ENCODE data around the gene SEMA5A. TPM values are rescaled to one million over a fixed set of nuclear protein-coding genes. Genes with fewer than 3 reads are reported as not detected.

The SEMA5A gene
- total RNA-seq, 1 experiment from 2014 or later = 9.3 TPM

DNA sequence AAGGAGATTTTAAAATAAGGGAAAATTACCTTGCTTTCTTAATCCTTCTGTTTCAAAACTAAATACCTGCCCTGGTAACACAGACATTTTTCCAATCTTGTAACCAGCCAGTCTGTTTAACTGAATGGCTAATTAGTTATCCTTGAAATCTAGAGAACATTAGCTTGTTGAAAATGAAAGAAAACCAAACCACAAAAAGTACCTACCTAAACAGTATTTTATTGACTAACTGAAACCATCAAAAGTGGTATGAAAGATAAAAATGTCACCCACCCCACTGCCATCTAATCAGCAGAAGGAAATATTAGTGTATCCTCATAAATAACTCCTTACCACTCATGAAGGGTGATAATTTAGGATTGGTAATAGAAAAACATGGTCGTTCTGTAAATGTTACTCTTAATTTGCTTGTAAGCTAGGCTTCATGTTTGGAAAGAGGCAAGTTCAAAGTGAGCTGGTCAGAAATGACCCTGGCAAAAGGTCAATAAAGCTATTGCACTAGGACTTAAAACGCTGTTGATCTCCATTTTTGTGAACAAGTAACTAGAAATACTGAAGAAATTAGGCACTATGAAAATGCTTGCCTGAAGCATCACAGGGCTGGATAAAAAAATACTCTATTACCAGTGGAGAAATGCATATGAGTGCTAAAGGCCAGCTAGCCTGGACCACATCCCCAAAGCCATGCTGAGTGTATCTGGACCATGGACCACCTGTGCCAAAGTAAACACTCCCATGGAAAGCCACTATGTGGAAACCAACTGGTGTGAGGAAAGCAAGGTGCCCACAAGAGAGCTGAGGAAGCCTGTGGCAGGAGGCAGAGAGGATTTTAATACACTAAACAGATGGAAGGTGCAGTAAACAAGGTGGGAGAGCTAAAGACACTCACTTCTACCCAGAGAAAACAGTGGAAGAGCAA is 8.4 kb downstream of the SEMA5A start (continued):
- TF ChIP-seq JUN (CRISPR knock-in tag; IDR thresholded peaks at IDR 0.05) (no peak), ZNF396 (CRISPR knock-in tag; IDR thresholded peaks at IDR 0.05; ENCODE audit: borderline replicate concordance) (no peak), ESRRA (CRISPR knock-in tag; IDR thresholded peaks at IDR 0.05; ENCODE audit: borderline replicate concordance) (no peak), PRRX2 (CRISPR knock-in tag; IDR thresholded peaks at IDR 0.05) (no peak), NR2C2 (CRISPR knock-in tag; IDR thresholded peaks at IDR 0.05) (no peak), EMX1 (CRISPR knock-in tag; IDR thresholded peaks at IDR 0.05) (no peak)
- TF ChIP-seq, protein P1, sequence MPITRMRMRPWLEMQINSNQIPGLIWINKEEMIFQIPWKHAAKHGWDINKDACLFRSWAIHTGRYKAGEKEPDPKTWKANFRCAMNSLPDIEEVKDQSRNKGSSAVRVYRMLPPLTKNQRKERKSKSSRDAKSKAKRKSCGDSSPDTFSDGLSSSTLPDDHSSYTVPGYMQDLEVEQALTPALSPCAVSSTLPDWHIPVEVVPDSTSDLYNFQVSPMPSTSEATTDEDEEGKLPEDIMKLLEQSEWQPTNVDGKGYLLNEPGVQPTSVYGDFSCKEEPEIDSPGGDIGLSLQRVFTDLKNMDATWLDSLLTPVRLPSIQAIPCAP (CRISPR knock-in tag; IDR thresholded peaks at IDR 0.05) = no peak
- TF ChIP-seq, protein P2, sequence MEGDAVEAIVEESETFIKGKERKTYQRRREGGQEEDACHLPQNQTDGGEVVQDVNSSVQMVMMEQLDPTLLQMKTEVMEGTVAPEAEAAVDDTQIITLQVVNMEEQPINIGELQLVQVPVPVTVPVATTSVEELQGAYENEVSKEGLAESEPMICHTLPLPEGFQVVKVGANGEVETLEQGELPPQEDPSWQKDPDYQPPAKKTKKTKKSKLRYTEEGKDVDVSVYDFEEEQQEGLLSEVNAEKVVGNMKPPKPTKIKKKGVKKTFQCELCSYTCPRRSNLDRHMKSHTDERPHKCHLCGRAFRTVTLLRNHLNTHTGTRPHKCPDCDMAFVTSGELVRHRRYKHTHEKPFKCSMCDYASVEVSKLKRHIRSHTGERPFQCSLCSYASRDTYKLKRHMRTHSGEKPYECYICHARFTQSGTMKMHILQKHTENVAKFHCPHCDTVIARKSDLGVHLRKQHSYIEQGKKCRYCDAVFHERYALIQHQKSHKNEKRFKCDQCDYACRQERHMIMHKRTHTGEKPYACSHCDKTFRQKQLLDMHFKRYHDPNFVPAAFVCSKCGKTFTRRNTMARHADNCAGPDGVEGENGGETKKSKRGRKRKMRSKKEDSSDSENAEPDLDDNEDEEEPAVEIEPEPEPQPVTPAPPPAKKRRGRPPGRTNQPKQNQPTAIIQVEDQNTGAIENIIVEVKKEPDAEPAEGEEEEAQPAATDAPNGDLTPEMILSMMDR (IDR thresholded peaks at IDR 0.05) = no peak

DNA sequence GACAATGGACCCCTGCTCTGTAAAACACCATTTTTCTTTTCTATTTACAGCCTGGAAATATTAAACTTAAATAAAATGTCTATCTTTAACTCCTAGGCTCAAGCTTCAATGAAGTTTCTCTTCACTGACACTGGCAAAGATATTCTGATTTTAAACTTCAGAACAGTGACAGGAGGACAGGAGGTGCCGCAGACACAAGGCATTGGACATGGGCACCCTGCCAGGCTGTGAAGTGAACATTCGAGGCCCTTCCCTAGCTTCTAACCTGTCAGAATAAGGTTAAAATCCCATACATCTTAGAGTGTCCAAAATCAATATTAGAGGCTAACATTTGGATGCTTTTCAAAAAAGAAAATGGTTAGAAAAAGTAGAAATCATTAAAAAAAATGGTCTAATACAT is 9.2 kb downstream of the SEMA5A start:
- Mint-ChIP-seq H3K9me3 (no peaks in the 10 kb centered on the region), H3K27me3 (ENCODE audit: low read depth) (no peaks in the 10 kb centered on the region), H3K36me3 (no peaks in the 10 kb centered on the region), H3K27ac (no peak overlapping the region), H3K4me3 (no peak overlapping the region), H3K4me1 (peaks cover 31% of the 10 kb centered on the region)
- CTCF ChIA-PET = interaction anchor here (1.2 kb wide), 1 partner anchor 9 kb away, joined by 3 read pairs; the partner anchor contains the start of gene SEMA5A
- POLR2A ChIA-PET = no interaction called here
- ATAC-seq = no peak
- TF ChIP-seq NFE2L1 (CRISPR knock-in tag; IDR thresholded peaks at IDR 0.05) = no peak
- TF ChIP-seq, protein P3, sequence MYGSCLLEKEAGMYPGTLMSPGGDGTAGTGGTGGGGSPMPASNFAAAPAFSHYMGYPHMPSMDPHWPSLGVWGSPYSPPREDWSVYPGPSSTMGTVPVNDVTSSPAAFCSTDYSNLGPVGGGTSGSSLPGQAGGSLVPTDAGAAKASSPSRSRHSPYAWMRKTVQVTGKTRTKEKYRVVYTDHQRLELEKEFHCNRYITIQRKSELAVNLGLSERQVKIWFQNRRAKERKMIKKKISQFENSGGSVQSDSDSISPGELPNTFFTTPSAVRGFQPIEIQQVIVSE (CRISPR knock-in tag; IDR thresholded peaks at IDR 0.05; ENCODE audit: borderline replicate concordance) = no peak
- no peak for TF ChIP-seq TP53 (CRISPR knock-in tag; IDR thresholded peaks at IDR 0.05)
- TF ChIP-seq FOXK1 (CRISPR knock-in tag; IDR thresholded peaks at IDR 0.05) = no peak
- TF ChIP-seq, protein P4, sequence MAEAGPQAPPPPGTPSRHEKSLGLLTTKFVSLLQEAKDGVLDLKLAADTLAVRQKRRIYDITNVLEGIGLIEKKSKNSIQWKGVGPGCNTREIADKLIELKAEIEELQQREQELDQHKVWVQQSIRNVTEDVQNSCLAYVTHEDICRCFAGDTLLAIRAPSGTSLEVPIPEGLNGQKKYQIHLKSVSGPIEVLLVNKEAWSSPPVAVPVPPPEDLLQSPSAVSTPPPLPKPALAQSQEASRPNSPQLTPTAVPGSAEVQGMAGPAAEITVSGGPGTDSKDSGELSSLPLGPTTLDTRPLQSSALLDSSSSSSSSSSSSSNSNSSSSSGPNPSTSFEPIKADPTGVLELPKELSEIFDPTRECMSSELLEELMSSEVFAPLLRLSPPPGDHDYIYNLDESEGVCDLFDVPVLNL (CRISPR knock-in tag; IDR thresholded peaks at IDR 0.05; ENCODE audit: borderline replicate concordance, low read depth) = no peak
- TF ChIP-seq, protein P5, sequence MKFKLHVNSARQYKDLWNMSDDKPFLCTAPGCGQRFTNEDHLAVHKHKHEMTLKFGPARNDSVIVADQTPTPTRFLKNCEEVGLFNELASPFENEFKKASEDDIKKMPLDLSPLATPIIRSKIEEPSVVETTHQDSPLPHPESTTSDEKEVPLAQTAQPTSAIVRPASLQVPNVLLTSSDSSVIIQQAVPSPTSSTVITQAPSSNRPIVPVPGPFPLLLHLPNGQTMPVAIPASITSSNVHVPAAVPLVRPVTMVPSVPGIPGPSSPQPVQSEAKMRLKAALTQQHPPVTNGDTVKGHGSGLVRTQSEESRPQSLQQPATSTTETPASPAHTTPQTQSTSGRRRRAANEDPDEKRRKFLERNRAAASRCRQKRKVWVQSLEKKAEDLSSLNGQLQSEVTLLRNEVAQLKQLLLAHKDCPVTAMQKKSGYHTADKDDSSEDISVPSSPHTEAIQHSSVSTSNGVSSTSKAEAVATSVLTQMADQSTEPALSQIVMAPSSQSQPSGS (CRISPR knock-in tag; IDR thresholded peaks at IDR 0.05; ENCODE audit: borderline replicate concordance, low read depth) = no peak
- no peak for TF ChIP-seq ZNF138 (CRISPR knock-in tag; conservative IDR thresholded peaks at IDR 0.05)
- TF ChIP-seq ZNF219 (CRISPR knock-in tag; IDR thresholded peaks at IDR 0.05; ENCODE audit: borderline replicate concordance) = no peak
- DNase-seq (ENCODE audit: low spot score) = no peak

All from WTC11 (cell line).